K562 (cell line): ENCODE measurements around the gene TPGS2.

Source experiments
- CBFB ChIP-seq: sonication (generic); formaldehyde crosslinking; IDR thresholded peaks from 2 replicates; pipeline ENCODE4 v1.4.0; 2020; ENCODE audit warnings: mild to moderate bottlenecking, missing genetic modification reagents
- CTCF ChIP-seq, 3 experiments: IDR thresholded peaks in 2 of 3; conservative IDR thresholded peaks in 1 of 3; 2 replicates each; pipeline ENCODE4 v1.5.1; 2011 to 2012; ENCODE audit warnings: low read length in 3 of 3, mild to moderate bottlenecking in 3 of 3, control low read depth in 2 of 3, improper control_type of control experiment in 1 of 3, inconsistent platforms in 1 of 3, low read depth in 1 of 3, mixed read lengths in 1 of 3, moderate library complexity in 1 of 3; ENCODE audit not compliant: insufficient read depth in 2 of 3
- NR2C1 ChIP-seq, 2 experiments: fragments of 450-650 bp; IDR thresholded peaks; 2 replicates each; pipeline ENCODE4 v1.6.1; 2017; ENCODE audit warnings: mild to moderate bottlenecking in 2 of 2, antibody characterized with exemption in 1 of 2, inconsistent platforms in 1 of 2, missing compliant biosample characterization in 1 of 2, missing genetic modification characterization in 1 of 2
- POLR2A ChIP-seq: fragments of 450-650 bp; conservative IDR thresholded peaks from 2 replicates; pipeline ENCODE4 v1.6.1; 2016
- RAD21 ChIP-seq, 2 experiments: fragments of 250-450 bp in 1 of 2; fragments of 450-650 bp in 1 of 2; sonication (Bioruptor Pico) in 1 of 2; formaldehyde crosslinking in 1 of 2; IDR thresholded peaks in 1 of 2; conservative IDR thresholded peaks in 1 of 2; 2 replicates each; pipeline versions ENCODE4 v1.4.0 to v1.8.0; 2020 to 2022; ENCODE audit warnings: mild to moderate bottlenecking in 2 of 2, moderate library complexity in 1 of 2
- SP1 ChIP-seq: sonication (generic); formaldehyde crosslinking; IDR thresholded peaks from 2 replicates; pipeline ENCODE4 v1.8.1; 2022; ENCODE audit warnings: mild to moderate bottlenecking, missing genetic modification reagents
- ZNF354B ChIP-seq: fragments of 250-450 bp; sonication (Bioruptor Pico); IDR thresholded peaks from 2 replicates; pipeline ENCODE4 v1.4.0; 2020

GRCh38 chr18:36862182-36862581 is 33.4 kb upstream of the TPGS2 start:
- TF ChIP-seq CTCF (IDR thresholded peaks at IDR 0.05 in 2 of 3, conservative IDR thresholded peaks at IDR 0.05 in 1 of 3; ENCODE audit: insufficient read depth in 2 of 3, low read depth in 1 of 3, low read length in 3 of 3) (no peak), SP1 (CRISPR knock-in tag) (no peak), CBFB (no peak), RAD21 (CRISPR knock-in tag; conservative IDR thresholded peaks at IDR 0.05 in 1 of 2, IDR thresholded peaks at IDR 0.05 in 1 of 2) (no peak), ZNF354B (CRISPR knock-in tag) (no peak), POLR2A (no peak), NR2C1 (IDR thresholded peaks at IDR 0.05) (no peak), NR2C1 (tag; IDR thresholded peaks at IDR 0.05) (no peak)
